ENCODE results near the gene IL11RA. TPM values are rescaled to one million over a fixed set of nuclear protein-coding genes. Genes with fewer than 3 reads are reported as not detected.

Gene IL11RA
- total and polyA plus RNA-seq, 2 donors from 2014 or later, result 15.2 to 17.7 TPM

- intact Hi-C loops (cut with DNase I), result no loop called here
- FAIRE-seq, result no peak
These were observed 19.3 kb downstream of the IL11RA start for GRCh38 chr9:34671307-34671706.

GRCh38 chr9:34674440-34674839 lies 22.5 kb downstream of the IL11RA start:
- no peak for TF ChIP-seq CTCF (IDR thresholded peaks at IDR 0.05; ENCODE audit: borderline replicate concordance, extremely low read depth, insufficient read depth)
- H3K27me3 ChIP-seq (ENCODE audit: control insufficient read depth, insufficient read depth, low read length), result no peaks in the 10 kb centered on the region
- no peaks in the 10 kb centered on the region for H3K4me1 ChIP-seq (ENCODE audit: control insufficient read depth in 2 of 3, insufficient read depth in 2 of 3, low read depth in 1 of 3, low read length in 3 of 3)
- DNase-seq (no peak), FAIRE-seq (no peak)
- no peaks in the 10 kb centered on the region for H3K36me3 ChIP-seq (ENCODE audit: control insufficient read depth in 2 of 3, insufficient read depth in 3 of 3, low read length in 3 of 3)
- H3K9me3 ChIP-seq (ENCODE audit: control insufficient read depth in 2 of 3, insufficient read depth in 1 of 3, low read length in 3 of 3), result no peaks in the 10 kb centered on the region
- intact Hi-C loops (cut with DNase I), result no loop called here
- no peak overlapping the region for H3K4me3 ChIP-seq (ENCODE audit: low read length in 3 of 3)
- H3K27ac ChIP-seq (ENCODE audit: low read depth in 2 of 2, low read length in 2 of 2), result no peak overlapping the region
- H3K9ac ChIP-seq (ENCODE audit: low read length in 3 of 3), result no peak overlapping the region

More at GRCh38 chr9:34671307-34671706, 19.3 kb downstream of the IL11RA start:
- no peak for DNase-seq
- H3K27ac ChIP-seq (ENCODE audit: low read depth in 2 of 2, low read length in 2 of 2), result no peak overlapping the region
- H3K9ac ChIP-seq (ENCODE audit: low read length in 3 of 3), result no peak overlapping the region
- H3K36me3 ChIP-seq (ENCODE audit: control insufficient read depth in 2 of 3, insufficient read depth in 3 of 3, low read length in 3 of 3), result no peaks in the 10 kb centered on the region
- H3K4me1 ChIP-seq (ENCODE audit: control insufficient read depth in 2 of 3, insufficient read depth in 2 of 3, low read depth in 1 of 3, low read length in 3 of 3), result peaks cover 0 to under 1% (median 0%) of the 10 kb centered on the region in 3 donors
- H3K27me3 ChIP-seq (ENCODE audit: control insufficient read depth, insufficient read depth, low read length), result no peaks in the 10 kb centered on the region
- H3K9me3 ChIP-seq (ENCODE audit: control insufficient read depth in 2 of 3, insufficient read depth in 1 of 3, low read length in 3 of 3), result no peaks in the 10 kb centered on the region
- no peak for TF ChIP-seq CTCF (IDR thresholded peaks at IDR 0.05; ENCODE audit: borderline replicate concordance, extremely low read depth, insufficient read depth)
- no peak overlapping the region for H3K4me3 ChIP-seq (ENCODE audit: low read length in 3 of 3)

- Histone ChIP-seq H3K4me1 (ENCODE audit: control insufficient read depth in 2 of 3, insufficient read depth in 2 of 3, low read depth in 1 of 3, low read length in 3 of 3) (no peaks in the 10 kb centered on the region), H3K4me3 (ENCODE audit: low read length in 3 of 3) (no peak overlapping the region), H3K9me3 (ENCODE audit: control insufficient read depth in 2 of 3, insufficient read depth in 1 of 3, low read length in 3 of 3) (no peaks in the 10 kb centered on the region), H3K9ac (ENCODE audit: low read length in 3 of 3) (no peak overlapping the region), H3K27me3 (ENCODE audit: control insufficient read depth, insufficient read depth, low read length) (no peaks in the 10 kb centered on the region), H3K27ac (ENCODE audit: low read depth in 2 of 2, low read length in 2 of 2) (no peak overlapping the region), H3K36me3 (ENCODE audit: control insufficient read depth in 2 of 3, insufficient read depth in 3 of 3, low read length in 3 of 3) (no peaks in the 10 kb centered on the region)
- intact Hi-C loops (cut with DNase I), result no loop called here
- FAIRE-seq (no peak), DNase-seq (peak; percentile 74 to 90 (median 82))
- TF ChIP-seq CTCF (IDR thresholded peaks at IDR 0.05; ENCODE audit: borderline replicate concordance, extremely low read depth, insufficient read depth), result peak; percentile 47
These were observed 23.2 kb downstream of the IL11RA start for GRCh38 chr9:34675048-34675714.

- H3K27ac ChIP-seq (ENCODE audit: low read depth in 2 of 2, low read length in 2 of 2), result no peak overlapping the region
- H3K4me3 ChIP-seq (ENCODE audit: low read length in 3 of 3), result no peak overlapping the region
- DNase-seq (no peak), FAIRE-seq (no peak)
- H3K36me3 ChIP-seq (ENCODE audit: control insufficient read depth in 2 of 3, insufficient read depth in 3 of 3, low read length in 3 of 3), result no peaks in the 10 kb centered on the region
- no peaks in the 10 kb centered on the region for H3K27me3 ChIP-seq (ENCODE audit: control insufficient read depth, insufficient read depth, low read length)
- no peaks in the 10 kb centered on the region for H3K9me3 ChIP-seq (ENCODE audit: control insufficient read depth in 2 of 3, insufficient read depth in 1 of 3, low read length in 3 of 3)
- intact Hi-C loops (cut with DNase I), result no loop called here
- no peaks in the 10 kb centered on the region for H3K4me1 ChIP-seq (ENCODE audit: control insufficient read depth in 2 of 3, insufficient read depth in 2 of 3, low read depth in 1 of 3, low read length in 3 of 3)
- no peak for TF ChIP-seq CTCF (IDR thresholded peaks at IDR 0.05; ENCODE audit: borderline replicate concordance, extremely low read depth, insufficient read depth)
- H3K9ac ChIP-seq (ENCODE audit: low read length in 3 of 3), result no peak overlapping the region
These were observed 23.9 kb downstream of the IL11RA start for GRCh38 chr9:34675869-34676268.
